H1 (cell line): ENCODE data around the gene GSTA3. TPM values are rescaled to one million over a fixed set of nuclear protein-coding genes. Genes with fewer than 3 reads are reported as not detected.

Experiments used
- CTCF ChIA-PET: fragments of 300-600 bp; sonication (Branson Sonifier 250); formaldehyde crosslinking; loops from one replicate; lab custom pipeline; 2021; ENCODE audit not compliant: partially characterized antibody; lab: Charles Lee
- POLR2A ChIA-PET: fragments of 300-600 bp; sonication (Branson Sonifier 250); formaldehyde crosslinking; loops from one replicate; lab custom pipeline; 2021; ENCODE audit warnings: inconsistent platforms; ENCODE audit not compliant: partially characterized antibody; lab: Charles Lee
- DNase-seq, 2 experiments: peaks; one replicate each; pipeline versions ENCODE4 v3.0.0 to v3.0.0-alpha.2; 2010 to 2022; ENCODE audit warnings: low spot score in 2 of 2, low read depth in 1 of 2, mixed read lengths in 1 of 2
- FAIRE-seq: peaks from 2 replicates; lab custom pipeline; 2011; peaks lifted over from hg19 to GRCh38; lab: Jason Lieb, UNC
- H2AFZ ChIP-seq: 2 replicates; pipeline ENCODE4 v1.8.1; 2012; ENCODE audit warnings: low read length, inconsistent platforms
- H2AK5ac ChIP-seq: 2 replicates; pipeline ENCODE4 v1.6.1; 2013; ENCODE audit warnings: low read depth, low read length
- H2BK120ac ChIP-seq: replicated peaks from 2 replicates; pipeline ENCODE3; 2013; ENCODE audit warnings: low read depth, low read length, inconsistent platforms
- H2BK12ac ChIP-seq: 2 replicates; pipeline ENCODE4 v1.6.1; 2013; ENCODE audit warnings: low read depth, low read length
- H2BK15ac ChIP-seq: 2 replicates; pipeline ENCODE4 v1.6.1; 2013; ENCODE audit warnings: low read length
- H2BK20ac ChIP-seq: 2 replicates; pipeline ENCODE4 v1.6.1; 2013; ENCODE audit warnings: low read length
- H2BK5ac ChIP-seq: 2 replicates; pipeline ENCODE4 v1.6.1; 2013; ENCODE audit warnings: low read depth, low read length
- H3K14ac ChIP-seq: 2 replicates; pipeline ENCODE4 v1.6.1; 2013; ENCODE audit warnings: inconsistent platforms; ENCODE audit not compliant: insufficient read length
- H3K18ac ChIP-seq: 2 replicates; pipeline ENCODE4 v1.6.1; 2013; ENCODE audit warnings: low read length; ENCODE audit errors: extremely low read depth
- H3K23ac ChIP-seq: 2 replicates; pipeline ENCODE4 v1.6.1; 2013; ENCODE audit warnings: inconsistent platforms; ENCODE audit not compliant: insufficient read length
- H3K23me2 ChIP-seq: 2 replicates; pipeline ENCODE4 v1.6.1; 2013; ENCODE audit warnings: low read depth, low read length
- H3K27ac ChIP-seq: 2 replicates; pipeline ENCODE4 v1.6.1; 2011; ENCODE audit warnings: low read depth, low read length, inconsistent platforms
- H3K27me3 ChIP-seq, 4 experiments: replicated peaks in 1 of 4; 1 replicate in 1 of 4; 2 replicates in 3 of 4; pipeline versions ENCODE4 v1.6.1 to v1.8.1; 2011 to 2013; ENCODE audit warnings: low read length in 3 of 4, mild to moderate bottlenecking in 3 of 4, inconsistent platforms in 2 of 4, mixed read lengths in 2 of 4, moderate library complexity in 1 of 4; ENCODE audit not compliant: control insufficient read depth in 3 of 4, insufficient read depth in 3 of 4; ENCODE audit errors: extremely low read depth in 1 of 4
- H3K36me3 ChIP-seq, 4 experiments: 2 replicates each; pipeline versions ENCODE4 v1.6.1 to v1.8.1; 2011 to 2013; ENCODE audit warnings: mild to moderate bottlenecking in 4 of 4, low read length in 3 of 4, moderate library complexity in 2 of 4, control low read depth in 1 of 4, inconsistent platforms in 1 of 4; ENCODE audit not compliant: insufficient read depth in 4 of 4, control insufficient read depth in 2 of 4
- H3K4ac ChIP-seq: replicated peaks from 2 replicates; pipeline ENCODE3; 2013; ENCODE audit warnings: low read length, low read depth, mixed read lengths, inconsistent platforms; ENCODE audit not compliant: insufficient read length
- H3K4me1 ChIP-seq, 4 experiments: replicated peaks in 1 of 4; 1 replicate in 1 of 4; 2 replicates in 3 of 4; pipeline versions ENCODE4 v1.6.1 to v1.8.1; 2011 to 2013; ENCODE audit warnings: low read length in 3 of 4, inconsistent platforms in 2 of 4, mixed read lengths in 1 of 4; ENCODE audit not compliant: insufficient read depth in 4 of 4, control insufficient read depth in 3 of 4
- H3K4me2 ChIP-seq, 2 experiments: 2 replicates each; pipeline versions ENCODE4 v1.6.1 to v1.8.1; 2011 to 2013; ENCODE audit warnings: low read depth in 2 of 2, low read length in 2 of 2, control low read depth in 1 of 2, inconsistent platforms in 1 of 2, mild to moderate bottlenecking in 1 of 2; ENCODE audit not compliant: insufficient read depth in 1 of 2
- H3K4me3 ChIP-seq, 4 experiments: fragments of 200-600, 300-600 bp in 1 of 4; sonication (generic), shearing (Covaris generic), sonication (Bioruptor Twin) in 1 of 4; 2 replicates each; pipeline versions ENCODE4 v1.5.1 to v1.8.1; 2011 to 2016; ENCODE audit warnings: low read length in 4 of 4, low read depth in 3 of 4, control low read depth in 2 of 4, inconsistent platforms in 2 of 4, mild to moderate bottlenecking in 2 of 4, mixed read lengths in 1 of 4, moderate library complexity in 1 of 4; ENCODE audit not compliant: insufficient read depth in 2 of 4; ENCODE audit errors: extremely low read depth in 1 of 4
- H3K56ac ChIP-seq: replicated peaks from 2 replicates; pipeline ENCODE3; 2013; ENCODE audit warnings: low read depth, mild to moderate bottlenecking, mixed read lengths, low read length, inconsistent platforms; ENCODE audit not compliant: insufficient read length
- H3K79me1 ChIP-seq: 2 replicates; pipeline ENCODE4 v1.6.1; 2013; ENCODE audit warnings: low read depth, low read length, control low read depth
- H3K79me2 ChIP-seq, 2 experiments: 2 replicates each; pipeline versions ENCODE4 v1.6.1 to v1.8.1; 2012 to 2013; ENCODE audit warnings: low read length in 2 of 2, mild to moderate bottlenecking in 2 of 2, inconsistent platforms in 1 of 2; ENCODE audit not compliant: insufficient read depth in 2 of 2, control insufficient read depth in 1 of 2
- H3K9ac ChIP-seq, 4 experiments: replicated peaks in 1 of 4; 1 replicate in 1 of 4; 2 replicates in 3 of 4; pipeline versions ENCODE4 v1.6.1 to v1.8.1; 2011 to 2013; ENCODE audit warnings: low read depth in 3 of 4, low read length in 3 of 4, control low read depth in 2 of 4, mild to moderate bottlenecking in 2 of 4, moderate library complexity in 2 of 4, inconsistent platforms in 1 of 4; ENCODE audit errors: extremely low read depth in 1 of 4
- H3K9me3 ChIP-seq, 2 experiments: 2 replicates each; pipeline versions ENCODE4 v1.6.1 to v1.8.1; 2012 to 2013; ENCODE audit warnings: mild to moderate bottlenecking in 2 of 2, moderate library complexity in 2 of 2, control low read depth in 1 of 2, inconsistent platforms in 1 of 2, low read depth in 1 of 2, low read length in 1 of 2, mixed read lengths in 1 of 2; ENCODE audit not compliant: insufficient read depth in 2 of 2
- H4K20me1 ChIP-seq, 2 experiments: replicated peaks in 1 of 2; 2 replicates each; pipeline versions ENCODE3 to v1.8.1; 2011 to 2013; ENCODE audit warnings: inconsistent platforms in 2 of 2, low read length in 2 of 2, mild to moderate bottlenecking in 1 of 2; ENCODE audit not compliant: insufficient read depth in 2 of 2, control insufficient read depth in 1 of 2
- H4K5ac ChIP-seq: 2 replicates; pipeline ENCODE4 v1.6.1; 2013; ENCODE audit warnings: low read length, low read depth, mixed read lengths, inconsistent platforms; ENCODE audit not compliant: insufficient read length
- H4K8ac ChIP-seq: 2 replicates; pipeline ENCODE4 v1.8.0; 2013; ENCODE audit warnings: mild to moderate bottlenecking, moderate library complexity, low read length, inconsistent platforms; ENCODE audit not compliant: insufficient read depth; ENCODE audit errors: extremely low read depth
- H4K91ac ChIP-seq: replicated peaks from 2 replicates; pipeline ENCODE3; 2013; ENCODE audit warnings: low read length, mixed read lengths, inconsistent platforms; ENCODE audit not compliant: insufficient read length
- ASH2L ChIP-seq: fragments of 200-600, 300-600 bp; sonication (generic); IDR thresholded peaks from one replicate; pipeline ENCODE4 v1.7.1; 2017; ENCODE audit warnings: low read length
- ATF2 ChIP-seq: IDR thresholded peaks from 2 replicates; pipeline ENCODE4 v1.6.1; 2012; ENCODE audit warnings: low read length, inconsistent platforms
- BRCA1 ChIP-seq: IDR thresholded peaks from 2 replicates; pipeline ENCODE4 v1.6.1; 2012; ENCODE audit warnings: low read depth, low read length, improper control_type of control experiment
- CBX5 ChIP-seq: fragments of 300-800, 300-1000 bp; sonication (generic); IDR thresholded peaks from 2 replicates; pipeline ENCODE4 v1.7.1; 2016; ENCODE audit warnings: antibody characterized with exemption, low read length, low read depth
- CHD2 ChIP-seq: IDR thresholded peaks from 2 replicates; pipeline ENCODE4 v1.6.1; 2012; ENCODE audit warnings: low read length, improper control_type of control experiment
- JUN ChIP-seq: IDR thresholded peaks from 2 replicates; pipeline ENCODE4 v1.6.1; 2011; ENCODE audit warnings: low read depth, mild to moderate bottlenecking, improper control_type of control experiment, low read length
- KDM1A ChIP-seq: fragments of 200-600, 300-600 bp; sonication (generic); IDR thresholded peaks from 2 replicates; pipeline ENCODE4 v1.7.1; 2016; ENCODE audit warnings: mild to moderate bottlenecking, low read length, borderline replicate concordance
- KDM4A ChIP-seq: IDR thresholded peaks from one replicate; pipeline ENCODE4 v1.7.1; 2012; ENCODE audit warnings: low read depth, mild to moderate bottlenecking, moderate library complexity, low read length, inconsistent platforms; ENCODE audit not compliant: severe bottlenecking
- KDM5A ChIP-seq: fragments of 200-600 bp; IDR thresholded peaks from 2 replicates; pipeline ENCODE4 v1.7.1; 2012; ENCODE audit warnings: mild to moderate bottlenecking, low read length, inconsistent platforms, mixed read lengths
- NANOG ChIP-seq: IDR thresholded peaks from 2 replicates; pipeline ENCODE4 v1.6.1; 2011; ENCODE audit warnings: low read length, low read depth, mild to moderate bottlenecking, inconsistent platforms; ENCODE audit not compliant: insufficient read depth, poor library complexity, severe bottlenecking
- NRF1 ChIP-seq: IDR thresholded peaks from 2 replicates; pipeline ENCODE4 v1.6.1; 2011; ENCODE audit warnings: mild to moderate bottlenecking, low read depth, low read length, improper control_type of control experiment
- PHF8 ChIP-seq: fragments of 200-600 bp; sonication (generic); conservative IDR thresholded peaks from 2 replicates; pipeline ENCODE4 v1.7.1; 2012; ENCODE audit warnings: low read depth, mild to moderate bottlenecking, inconsistent platforms, low read length, moderate library complexity
- SP4 ChIP-seq: IDR thresholded peaks from 2 replicates; pipeline ENCODE4 v1.6.1; 2012; ENCODE audit warnings: low read length, inconsistent platforms
- TEAD4 ChIP-seq: IDR thresholded peaks from 2 replicates; pipeline ENCODE4 v1.6.1; 2012; ENCODE audit warnings: low read depth, low read length, inconsistent platforms, mixed read lengths
- WGBS, 2 experiments: shearing (Covaris generic) in 1 of 2; methylation state at CpG; one replicate each; pipeline versions ENCODE4 v1.1.6 to v1.1.7; 2013 to 2015; ENCODE audit warnings: low lambda C conversion rate in 2 of 2, mixed read lengths in 2 of 2, inconsistent platforms in 1 of 2, low coverage in 1 of 2, missing lambda C conversion rate in 1 of 2; ENCODE audit not compliant: insufficient replicate concordance in 2 of 2, insufficient coverage in 1 of 2, insufficient read length in 1 of 2; ENCODE audit errors: extremely low coverage in 1 of 2, missing lambda C conversion rate in 1 of 2; 5-methylcytosine and 5-hydroxymethylcytosine counted together
- polyA plus RNA-seq, 7 experiments: library from polyadenylated mRNA; depleted of rRNA in 3 of 7; stranded (reverse) in 5 of 7; unstranded in 2 of 7; fragments of >200 nt in 5 of 7; fragments of 200-250 nt in 2 of 7; gene quantifications; 1 replicate in 5 of 7; 2 replicates in 1 of 7; 4 replicates in 1 of 7; pipeline versions ENCODE4 v1.2.1 to v1.2.3, GENCODE V29; 2011 to 2013; ENCODE audit warnings: missing spikeins in 2 of 7, mixed read lengths in 2 of 7
- total RNA-seq: library from RNA; stranded (reverse); fragmentation: NEBNext Ultra II Directional; extraction: Animal tissue kit (Norgen Biotek cat#: 25700); gene quantifications from 2 replicates; pipeline ENCODE4 v1.2.1, GENCODE V29; 2021

Gene GSTA3
- total and polyA plus RNA-seq, 2 of the 8 experiments (the other 6 are each of a cell fraction or from before 2014, with no cell fraction given), result not detected

GRCh38 chr6:52925042-52925441 is 15.5 kb upstream of the GSTA3 start:
- Histone ChIP-seq H3K4ac (no peak overlapping the region), H4K91ac (no peak overlapping the region), H2BK15ac (no peak overlapping the region), H2BK12ac (no peak overlapping the region), H4K8ac (no peak overlapping the region), H3K4me3 (no peak overlapping the region), H3K27me3 (no peaks in the 10 kb centered on the region), H2AFZ (no peak overlapping the region), H2BK20ac (no peak overlapping the region), H2AK5ac (no peak overlapping the region), H2BK5ac (no peak overlapping the region), H3K23ac (no peak overlapping the region), H2BK120ac (no peak overlapping the region), H3K9me3 (no peaks in the 10 kb centered on the region), H3K18ac (no peak overlapping the region), H3K27ac (no peak overlapping the region), H4K20me1 (no peaks in the 10 kb centered on the region), H3K4me1 (peaks cover 0 to 8% (median 0%) of the 10 kb centered on the region in 4 experiments; a peak in 1 of 7 replicates), H4K5ac (no peak overlapping the region), H3K4me2 (no peak overlapping the region), H3K9ac (no peak overlapping the region), H3K79me2 (no peaks in the 10 kb centered on the region), H3K79me1 (no peaks in the 10 kb centered on the region), H3K14ac (no peak overlapping the region), H3K36me3 (no peaks in the 10 kb centered on the region), H3K56ac (no peak overlapping the region), H3K23me2 (no peaks in the 10 kb centered on the region)
- ChIA-PET CTCF (no interaction called here), POLR2A (no interaction called here)
- no peak for DNase-seq
- FAIRE-seq, result no peak
- WGBS, 2 experiments, result 97% methylated on average over 2 of the region's 2 CpGs; no CpG with 5 or more reads in 1 of the 2 experiments
- no peak for TF ChIP-seq CBX5
- TF ChIP-seq CHD2, result no peak
- TF ChIP-seq ASH2L, result no peak
- no peak for TF ChIP-seq JUN
- TF ChIP-seq TEAD4, result no peak
- TF ChIP-seq NRF1, result no peak
- no peak for TF ChIP-seq PHF8
- no peak for TF ChIP-seq KDM5A
- TF ChIP-seq SP4, result no peak
- no peak for TF ChIP-seq KDM1A
- no peak for TF ChIP-seq ATF2
- no peak for TF ChIP-seq NANOG
- TF ChIP-seq BRCA1, result no peak
- TF ChIP-seq KDM4A, result no peak
